Heart left ventricle (tissue), 16 donors: Measurements from ENCODE around the gene PBX1. TPM values are rescaled to one million over a fixed set of nuclear protein-coding genes. Genes with fewer than 3 reads are reported as not detected.

ENCODE experiments used
- ATAC-seq, 4 donors: fragments of 200-7000 bp; cut with Tn5 transposase; one replicate each; pipeline ENCODE4 v1.9.1; 2020 to 2022; ENCODE audit warnings: moderate library complexity in 4 of 4, mild to moderate bottlenecking in 3 of 4, moderate number of reproducible peaks in 1 of 4
- DNase-seq, 5 donors: peaks; one replicate each; pipeline ENCODE4 v3.0.0-alpha.2; 2020
- H3K27ac ChIP-seq, 12 donors: fragments of 200-600 bp; sonication (generic) in 4 of 12; one replicate each; pipeline versions ENCODE4 v1.5.0 to v1.8.0; 2016 to 2022; ENCODE audit warnings: mild to moderate bottlenecking in 2 of 12
- H3K27me3 ChIP-seq, 9 donors: fragments of 200-600 bp; sonication (generic) in 2 of 9; one replicate each; pipeline versions ENCODE4 v1.5.1 to v1.8.0; 2016 to 2022; ENCODE audit warnings: mild to moderate bottlenecking in 3 of 9
- H3K36me3 ChIP-seq, 9 donors: fragments of 200-600 bp; sonication (generic) in 2 of 9; one replicate each; pipeline versions ENCODE4 v1.5.0 to v1.8.0; 2018 to 2022; ENCODE audit warnings: mild to moderate bottlenecking in 2 of 9
- H3K4me1 ChIP-seq, 12 donors: fragments of 200-600 bp; sonication (generic) in 4 of 12; one replicate each; pipeline versions ENCODE4 v1.5.0 to v1.8.0; 2016 to 2022; ENCODE audit warnings: mild to moderate bottlenecking in 3 of 12
- H3K4me3 ChIP-seq, 12 donors: fragments of 200-600 bp; sonication (generic) in 4 of 12; one replicate each; pipeline versions ENCODE4 v1.5.0 to v1.8.0; 2017 to 2022; ENCODE audit warnings: mild to moderate bottlenecking in 9 of 12, moderate library complexity in 4 of 12
- H3K9me3 ChIP-seq, 12 donors: fragments of 200-600 bp; sonication (generic) in 4 of 12; one replicate each; pipeline versions ENCODE4 v1.5.0 to v1.8.0; 2016 to 2022; ENCODE audit warnings: mild to moderate bottlenecking in 1 of 12
- CTCF ChIP-seq, 12 donors: fragments of 200-600 bp; sonication (generic) in 4 of 12; IDR thresholded peaks; one replicate each; pipeline versions ENCODE4 v1.5.0 to v1.8.0; 2018 to 2022; ENCODE audit warnings: antibody characterized with exemption in 12 of 12, mild to moderate bottlenecking in 5 of 12
- POLR2A ChIP-seq, 2 donors: fragments of 450-650 bp; IDR thresholded peaks; one replicate each; pipeline ENCODE4 v1.6.1; 2017; ENCODE audit warnings: antibody characterized with exemption in 2 of 2, mild to moderate bottlenecking in 2 of 2, moderate library complexity in 2 of 2
- WGBS, 4 donors: extraction: QIAGEN DNeasy Blood & Tissue Kit in 2 of 4; methylation state at CpG; one replicate each; pipeline versions ENCODE4 v1.1.5 to v1.1.7; 2013 to 2018; 5-methylcytosine and 5-hydroxymethylcytosine counted together
- intact Hi-C, 10 donors: fragments of 100-400 bp; cut with DNase I; formaldehyde crosslinking; loops; one replicate each; pipeline versions ENCODE4 v1.11.1 to v1.14.2; 2022
- polyA plus RNA-seq, 2 donors: library from polyadenylated mRNA; stranded (reverse); fragments of 200-250 nt; gene quantifications; one replicate each; pipeline ENCODE4 v1.2.3, GENCODE V29; 2013
- total RNA-seq, 9 donors: library from RNA; depleted of rRNA in 2 of 9; stranded (reverse); fragments of >200 nt in 2 of 9; fragmentation: NEBNext Ultra II Directional in 3 of 9; extraction: Animal tissue kit (Norgen Biotek cat#: 25700) in 3 of 9; gene quantifications; one replicate each; pipeline versions ENCODE4 v1.1.0 to v1.2.4, GENCODE V29; 2016 to 2023
- donor health status: ischemic (EF 13 %, LVEDD 7.1; RV severe dilation, severe dysfunction).
- donor health status: healthy with polysubstance abuse.
- donor health status: DM: no; HTN: yes; CAD: no.
- donor health status: DM: no; HTN: no; CAD: no.
- donor health status: ischemic (EF 25% LVEDD 6.9; RV normal size, moderate dysfunction).
- donor health status: ischemic (EF 25% LVEDD 5.7; RV mildly dilated, moderate dysfunction).
- donor health status: healthy.
- donor health status: DM: yes; HTN: yes; CAD: no.
- donor health status: ischemic (EF 35%, LVEDD 5.7; RV mildly dilated, moderate dysfunction).
- donor health status: nonischemic (EF 11% LVEDD 7.7; RV severe dilation, severe dysfunction).
- donor health status: DM: yes; HTN: yes; CAD: no.
- donor health status: PGD.
- donor health status: ischemic (EF 29% LVEDD 5.4; RV normal size, mild dysfunction).
- donor health status: nonischemic (EF 23%, LVEDD 6.1; RV moderate dilation, normal function).

PBX1 gene
- total and polyA plus RNA-seq, 11 donors = 15.2 to 78.2 (median 59.1) TPM

GRCh38 chr1:164774819-164775654 lies 216.1 kb downstream of the PBX1 start:
- intact Hi-C loops = loop anchor here in 3 of 10 donors (5.0 kb wide), 2 partner anchors 58 to 218 kb away; partner anchors contain the start of gene PBX1 (in 2 of the 3)
- peak overlapping the region in 8 of 12 donors; percentile 20 to 77 (median 36) for H3K27ac ChIP-seq
- no peak overlapping the region for H3K4me3 ChIP-seq
- H3K36me3 ChIP-seq = no peaks in the 10 kb centered on the region
- no peak for DNase-seq
- TF ChIP-seq CTCF (IDR thresholded peaks at IDR 0.05) = no peak
- no peaks in the 10 kb centered on the region for H3K27me3 ChIP-seq
- WGBS, 4 donors = 59 to 66% (median 63%) methylated on average over 16 of the region's 16 CpGs
- peak in 2 of 4 donors; percentile 14 to 35 for ATAC-seq
- H3K4me1 ChIP-seq = peaks cover 0 to 83% (median 46%) of the 10 kb centered on the region in 12 donors
- no peaks in the 10 kb centered on the region for H3K9me3 ChIP-seq

GRCh38 chr1:164777518-164777917 lies 218.5 kb downstream of the PBX1 start:
- no peaks in the 10 kb centered on the region for H3K9me3 ChIP-seq
- DNase-seq (no peak), ATAC-seq (no peak)
- H3K27me3 ChIP-seq = no peaks in the 10 kb centered on the region
- WGBS, 4 donors = 83 to 96% (median 90%) methylated on average over 2 of the region's 2 CpGs
- no peak overlapping the region for H3K4me3 ChIP-seq
- peaks cover 0 to 81% (median 41%) of the 10 kb centered on the region in 12 donors for H3K4me1 ChIP-seq
- no peaks in the 10 kb centered on the region for H3K36me3 ChIP-seq
- H3K27ac ChIP-seq = no peak overlapping the region
- intact Hi-C loops = loop anchor here in 1 of 10 donors (5.0 kb wide), 1 partner anchor 220 kb away; the partner anchor contains the start of gene PBX1
- TF ChIP-seq POLR2A (IDR thresholded peaks at IDR 0.05) (no peak), CTCF (IDR thresholded peaks at IDR 0.05) (no peak)

- intact Hi-C loops = loop anchor here in 1 of 10 donors (5.0 kb wide), 1 partner anchor 222 kb away; the partner anchor contains the start of gene PBX1
- H3K36me3 ChIP-seq = no peaks in the 10 kb centered on the region
- H3K27ac ChIP-seq = peak overlapping the region in 10 of 12 donors; percentile 21 to 80 (median 48)
- ATAC-seq (peak in 1 of 4 donors; percentile 10), DNase-seq (no peak)
- peaks cover 0 to 83% (median 38%) of the 10 kb centered on the region in 12 donors for H3K4me1 ChIP-seq
- H3K27me3 ChIP-seq = no peaks in the 10 kb centered on the region
- H3K9me3 ChIP-seq = no peaks in the 10 kb centered on the region
- WGBS, 4 donors = 54 to 79% (median 64%) methylated on average over 3 of the region's 3 CpGs
- no peak for TF ChIP-seq POLR2A (IDR thresholded peaks at IDR 0.05)
- TF ChIP-seq CTCF (IDR thresholded peaks at IDR 0.05) = peak in 1 of 12 donors; percentile 8
- no peak overlapping the region for H3K4me3 ChIP-seq
These were observed 220.4 kb downstream of the PBX1 start for GRCh38 chr1:164779376-164779775.

GRCh38 chr1:164780111-164780812 lies 221.3 kb downstream of the PBX1 start:
- Histone ChIP-seq H3K9me3 (no peaks in the 10 kb centered on the region), H3K27me3 (no peaks in the 10 kb centered on the region), H3K4me3 (no peak overlapping the region), H3K27ac (peak overlapping the region in 11 of 12 donors; percentile 30 to 80 (median 61)), H3K4me1 (peaks cover 0 to 83% (median 37%) of the 10 kb centered on the region in 12 donors), H3K36me3 (no peaks in the 10 kb centered on the region)
- intact Hi-C loops = loop anchor here (5.0 to 10.0 kb wide), 17 partner anchors 63 to 1245 kb away; no protein-coding TSS in a partner anchor
- TF ChIP-seq CTCF (IDR thresholded peaks at IDR 0.05) (no peak), POLR2A (IDR thresholded peaks at IDR 0.05) (no peak)
- ATAC-seq (peak in 1 of 4 donors; percentile 9), DNase-seq (no peak)
- 66 to 76% (median 70%) methylated on average over 12 of the region's 12 CpGs for WGBS, 4 donors
